ENCODE data around the gene USPL1.
"Not testable (repeated sequence)": the region's sequence is repeated elsewhere in the genome, so short reads cannot be mapped to it uniquely, and the experiment has no call there.

Gene USPL1

GRCh38 chr13:30629527-30629926 lies 11.8 kb downstream of the USPL1 start:
- Mint-ChIP-seq H3K9me3 (ENCODE audit: low read depth) (no peaks in the 10 kb centered on the region), H3K4me3 (no peak overlapping the region), H3K4me1 (ENCODE audit: low read depth) (peaks cover 53% of the 10 kb centered on the region), H3K27me3 (no peaks in the 10 kb centered on the region), H3K27ac (no peak overlapping the region), H3K36me3 (peaks cover 28% of the 10 kb centered on the region)

GRCh38 chr13:30633861-30634260 lies 16.1 kb downstream of the USPL1 start:
- H3K4me1 Mint-ChIP-seq (ENCODE audit: low read depth) = peaks cover 68% of the 10 kb centered on the region
- peak overlapping the region; percentile 2 for H3K4me3 Mint-ChIP-seq
- H3K27me3 Mint-ChIP-seq = no peaks in the 10 kb centered on the region
- peaks cover 28% of the 10 kb centered on the region for H3K36me3 Mint-ChIP-seq
- H3K9me3 Mint-ChIP-seq (ENCODE audit: low read depth) = no peaks in the 10 kb centered on the region
- H3K27ac Mint-ChIP-seq = no peak overlapping the region

GRCh38 chr13:30634838-30635237 lies 17.1 kb downstream of the USPL1 start:
- peaks cover 61% of the 10 kb centered on the region for H3K4me1 Mint-ChIP-seq (ENCODE audit: low read depth)
- peaks cover 26% of the 10 kb centered on the region for H3K36me3 Mint-ChIP-seq
- H3K27me3 Mint-ChIP-seq = no peaks in the 10 kb centered on the region
- H3K27ac Mint-ChIP-seq = no peak overlapping the region
- H3K4me3 Mint-ChIP-seq = peak overlapping the region; percentile 70
- no peaks in the 10 kb centered on the region for H3K9me3 Mint-ChIP-seq (ENCODE audit: low read depth)

GRCh38 chr13:30638301-30638700 lies 20.6 kb downstream of the USPL1 start:
- Mint-ChIP-seq H3K36me3 (peaks cover 19% of the 10 kb centered on the region), H3K9me3 (ENCODE audit: low read depth) (no peaks in the 10 kb centered on the region), H3K4me3 (no peak overlapping the region), H3K27me3 (no peaks in the 10 kb centered on the region), H3K4me1 (ENCODE audit: low read depth) (peaks cover 45% of the 10 kb centered on the region), H3K27ac (no peak overlapping the region)

GRCh38 chr13:30639671-30640070 lies 22.0 kb downstream of the USPL1 start:
- H3K4me3 Mint-ChIP-seq = no peak overlapping the region
- no peak overlapping the region for H3K27ac Mint-ChIP-seq
- H3K27me3 Mint-ChIP-seq = no peaks in the 10 kb centered on the region
- no peaks in the 10 kb centered on the region for H3K9me3 Mint-ChIP-seq (ENCODE audit: low read depth)
- H3K4me1 Mint-ChIP-seq (ENCODE audit: low read depth) = peaks cover 35% of the 10 kb centered on the region
- H3K36me3 Mint-ChIP-seq = peaks cover 11% of the 10 kb centered on the region

GRCh38 chr13:30641173-30641572 lies 23.5 kb downstream of the USPL1 start:
- not testable (repeated sequence) for H3K9me3 Mint-ChIP-seq (ENCODE audit: low read depth); H3K4me3 Mint-ChIP-seq; H3K27ac Mint-ChIP-seq; H3K27me3 Mint-ChIP-seq; H3K36me3 Mint-ChIP-seq
- peaks cover 23% of the 10 kb centered on the region for H3K4me1 Mint-ChIP-seq (ENCODE audit: low read depth)

GRCh38 chr13:30645629-30646028 lies 27.9 kb downstream of the USPL1 start:
- Mint-ChIP-seq H3K27me3 (no peaks in the 10 kb centered on the region), H3K4me1 (ENCODE audit: low read depth) (peaks cover 18% of the 10 kb centered on the region), H3K36me3 (peaks cover 8% of the 10 kb centered on the region), H3K27ac (no peak overlapping the region), H3K9me3 (ENCODE audit: low read depth) (no peaks in the 10 kb centered on the region), H3K4me3 (no peak overlapping the region)

- Mint-ChIP-seq H3K4me3 (no peak overlapping the region), H3K27me3 (no peaks in the 10 kb centered on the region), H3K4me1 (ENCODE audit: low read depth) (peaks cover 28% of the 10 kb centered on the region), H3K9me3 (ENCODE audit: low read depth) (no peaks in the 10 kb centered on the region), H3K27ac (no peak overlapping the region), H3K36me3 (peaks cover 4% of the 10 kb centered on the region)
Observed at GRCh38 chr13:30647420-30647819, 29.7 kb downstream of the USPL1 start.

GRCh38 chr13:30647824-30648521 lies 30.3 kb downstream of the USPL1 start:
- Mint-ChIP-seq H3K27me3 (no peaks in the 10 kb centered on the region), H3K4me1 (ENCODE audit: low read depth) (peaks cover 33% of the 10 kb centered on the region), H3K36me3 (peaks cover 8% of the 10 kb centered on the region), H3K27ac (no peak overlapping the region), H3K9me3 (ENCODE audit: low read depth) (no peaks in the 10 kb centered on the region), H3K4me3 (no peak overlapping the region)

- H3K4me1 Mint-ChIP-seq (ENCODE audit: low read depth) = peaks cover 39% of the 10 kb centered on the region
- no peaks in the 10 kb centered on the region for H3K27me3 Mint-ChIP-seq
- no peaks in the 10 kb centered on the region for H3K9me3 Mint-ChIP-seq (ENCODE audit: low read depth)
- H3K36me3 Mint-ChIP-seq = peaks cover 11% of the 10 kb centered on the region
- H3K4me3 Mint-ChIP-seq = no peak overlapping the region
- H3K27ac Mint-ChIP-seq = peak overlapping the region; percentile 41
Observed at GRCh38 chr13:30648522-30649012, 30.8 kb downstream of the USPL1 start.

GRCh38 chr13:30651648-30652047 lies 33.9 kb downstream of the USPL1 start:
- not testable (repeated sequence) for H3K4me3 Mint-ChIP-seq; H3K9me3 Mint-ChIP-seq (ENCODE audit: low read depth); H3K27ac Mint-ChIP-seq; H3K27me3 Mint-ChIP-seq
- Mint-ChIP-seq H3K4me1 (ENCODE audit: low read depth) (peaks cover 46% of the 10 kb centered on the region), H3K36me3 (peaks cover 19% of the 10 kb centered on the region)

- Mint-ChIP-seq H3K4me1 (ENCODE audit: low read depth) (peaks cover 41% of the 10 kb centered on the region), H3K4me3 (no peak overlapping the region), H3K27ac (peak overlapping the region; percentile 84), H3K9me3 (ENCODE audit: low read depth) (no peaks in the 10 kb centered on the region), H3K27me3 (no peaks in the 10 kb centered on the region), H3K36me3 (peaks cover 26% of the 10 kb centered on the region)
Observed at GRCh38 chr13:30652746-30653386, 35.1 kb downstream of the USPL1 start.

GRCh38 chr13:30654430-30654829 lies 36.7 kb downstream of the USPL1 start:
- H3K4me1 Mint-ChIP-seq (ENCODE audit: low read depth) = peaks cover 33% of the 10 kb centered on the region
- H3K9me3 Mint-ChIP-seq (ENCODE audit: low read depth) = no peaks in the 10 kb centered on the region
- peak overlapping the region; percentile 3 for H3K4me3 Mint-ChIP-seq
- peak overlapping the region; percentile 73 for H3K27ac Mint-ChIP-seq
- no peaks in the 10 kb centered on the region for H3K27me3 Mint-ChIP-seq
- peaks cover 30% of the 10 kb centered on the region for H3K36me3 Mint-ChIP-seq

- Mint-ChIP-seq H3K4me3 (no peak overlapping the region), H3K9me3 (ENCODE audit: low read depth) (no peaks in the 10 kb centered on the region), H3K4me1 (ENCODE audit: low read depth) (peaks cover 31% of the 10 kb centered on the region), H3K36me3 (peaks cover 26% of the 10 kb centered on the region), H3K27me3 (no peaks in the 10 kb centered on the region), H3K27ac (peak overlapping the region; percentile 5)
Observed at GRCh38 chr13:30656178-30656577, 38.5 kb downstream of the USPL1 start.

- Mint-ChIP-seq H3K4me1 (ENCODE audit: low read depth) (peaks cover 2% of the 10 kb centered on the region), H3K36me3 (peaks cover 16% of the 10 kb centered on the region), H3K27ac (no peak overlapping the region), H3K27me3 (no peaks in the 10 kb centered on the region), H3K9me3 (ENCODE audit: low read depth) (no peaks in the 10 kb centered on the region), H3K4me3 (no peak overlapping the region)
Observed at GRCh38 chr13:30659980-30660379, 42.3 kb downstream of the USPL1 start.

GRCh38 chr13:30660796-30661195 lies 43.1 kb downstream of the USPL1 start:
- Mint-ChIP-seq H3K27ac (no peak overlapping the region), H3K36me3 (peaks cover 13% of the 10 kb centered on the region), H3K4me3 (no peak overlapping the region), H3K4me1 (ENCODE audit: low read depth) (peaks cover 2% of the 10 kb centered on the region), H3K9me3 (ENCODE audit: low read depth) (no peaks in the 10 kb centered on the region), H3K27me3 (no peaks in the 10 kb centered on the region)
